ENCODE results near the gene ADAM23. TPM values are rescaled to one million over a fixed set of nuclear protein-coding genes. Genes with fewer than 3 reads are reported as not detected.

ADAM23 gene
- total and polyA plus RNA-seq, 2 of the 13 experiments (the other 11 are each of a cell fraction or from before 2014, with no cell fraction given): 0.04 TPM; not detected in 1

- H3K4me1 ChIP-seq (ENCODE audit: insufficient read depth, low read length): no peaks in the 10 kb centered on the region
- no peaks in the 10 kb centered on the region for H3K36me3 ChIP-seq (replicated peaks in 1 of 2; ENCODE audit: control insufficient read depth in 1 of 2, insufficient read depth in 2 of 2, low read length in 2 of 2)
- no peak overlapping the region for H3K4me3 ChIP-seq (replicated peaks in 1 of 3; ENCODE audit: insufficient read depth in 1 of 3, low read depth in 2 of 3, low read length in 3 of 3)
- H4K20me1 ChIP-seq (ENCODE audit: insufficient read depth, low read length): no peaks in the 10 kb centered on the region
- no peak for TF ChIP-seq RAD21 (CRISPR knock-in tag; IDR thresholded peaks at IDR 0.05)
- no peak for TF ChIP-seq HNRNPH1 (optimal IDR thresholded peaks at IDR 0.05; ENCODE audit: low read depth, low read length)
- no peak for TF ChIP-seq ZNF678 (CRISPR knock-in tag; IDR thresholded peaks at IDR 0.05)
- TF ChIP-seq THAP7 (CRISPR knock-in tag; IDR thresholded peaks at IDR 0.05): no peak
- TF ChIP-seq FOXO1 (CRISPR knock-in tag; IDR thresholded peaks at IDR 0.05): no peak
- TF ChIP-seq SMAD3 (CRISPR knock-in tag; IDR thresholded peaks at IDR 0.05): no peak
- TF ChIP-seq HOXA9 (CRISPR knock-in tag; IDR thresholded peaks at IDR 0.05; ENCODE audit: borderline replicate concordance): no peak
- TF ChIP-seq ZNF777 (CRISPR knock-in tag; IDR thresholded peaks at IDR 0.05): no peak
- no peak for TF ChIP-seq ARID3A (IDR thresholded peaks at IDR 0.05; ENCODE audit: low read depth, low read length)
- TF ChIP-seq ZNF639 (CRISPR knock-in tag; conservative IDR thresholded peaks at IDR 0.05): no peak
- no peak for TF ChIP-seq TARDBP (CRISPR knock-in tag; IDR thresholded peaks at IDR 0.05)
- no peak for TF ChIP-seq ZBTB4 (CRISPR knock-in tag; IDR thresholded peaks at IDR 0.05; ENCODE audit: borderline replicate concordance)
- H3K27me3 ChIP-seq (ENCODE audit: control insufficient read depth in 1 of 2, insufficient read depth in 2 of 2, low read length in 2 of 2): peaks cover 0 to 16% of the 10 kb centered on the region in 2 experiments; a peak in 1 of 5 replicates
- BruUV-seq (replicated peaks): no TSS peak
- no peak overlapping the region for H3K4me2 ChIP-seq (ENCODE audit: low read depth, low read length)
- no peak overlapping the region for H2AFZ ChIP-seq (ENCODE audit: low read length)
- H3K27ac ChIP-seq (ENCODE audit: extremely low read length, insufficient read depth, low read length): no peak overlapping the region
- FAIRE-seq (no peak), ATAC-seq (no peak), DNase-seq (ENCODE audit: low spot score) (no peak)
- in situ Hi-C loops (cut with HindIII; ENCODE audit: extremely low pct_ligation_motif_present, low pct_unique_long_range_greater_than_20kb): no loop called here
- WGBS (ENCODE audit: low lambda C conversion rate): 1% methylated on average over 6 of the region's 6 CpGs
- no peak overlapping the region for H3K9ac ChIP-seq (ENCODE audit: insufficient read depth, low read depth, low read length)
- CTCF ChIA-PET (ENCODE audit: low intra/inter-chr PET ratio, low total read pairs): no interaction called here
- intact Hi-C loops (cut with micrococcal nuclease; ENCODE audit: unreplicated experiment): no loop called here
- H3K9me3 ChIP-seq (ENCODE audit: low read length): no peaks in the 10 kb centered on the region
- no peaks in the 10 kb centered on the region for H3K79me2 ChIP-seq (ENCODE audit: insufficient read depth, low read length)
- POLR2A ChIA-PET: no interaction called here
These were observed 19.0 kb downstream of the ADAM23 start for GRCh38 chr2:206462240-206462854.

All from HepG2 (cell line).